Osteoblast (primary cell): ENCODE results near the gene SLC22A5. TPM values are rescaled to one million over a fixed set of nuclear protein-coding genes. Genes with fewer than 3 reads are reported as not detected.

Experiments
- DNase-seq: peaks from one replicate; pipeline ENCODE4 v3.0.0; 2011; ENCODE audit warnings: low spot score, mixed read lengths; ENCODE audit not compliant: insufficient read length; ENCODE audit errors: missing footprints
- H2AFZ ChIP-seq: 2 replicates; pipeline ENCODE4 v1.6.0; 2011; ENCODE audit warnings: mild to moderate bottlenecking, low read length
- H3K27ac ChIP-seq: 2 replicates; pipeline ENCODE4 v1.5.1; 2011; ENCODE audit warnings: mild to moderate bottlenecking, low read depth, low read length, moderate library complexity
- H3K27me3 ChIP-seq: 2 replicates; pipeline ENCODE4 v1.6.0; 2012; ENCODE audit warnings: mild to moderate bottlenecking, control low read depth, inconsistent platforms, low read length, moderate library complexity; ENCODE audit not compliant: insufficient read depth
- H3K36me3 ChIP-seq: 2 replicates; pipeline ENCODE4 v1.5.1; 2011; ENCODE audit warnings: mild to moderate bottlenecking, low read length, control low read depth, moderate library complexity; ENCODE audit not compliant: insufficient read depth
- H3K4me1 ChIP-seq: 2 replicates; pipeline ENCODE4 v1.5.1; 2011; ENCODE audit warnings: mild to moderate bottlenecking, low read length, control low read depth, moderate library complexity; ENCODE audit not compliant: insufficient read depth
- H3K4me2 ChIP-seq: 2 replicates; pipeline ENCODE4 v1.6.0; 2011; ENCODE audit warnings: mild to moderate bottlenecking, low read length; ENCODE audit not compliant: insufficient read depth
- H3K4me3 ChIP-seq: fragments of 200-600 bp; sonication (generic); 3 replicates; pipeline ENCODE4 v1.5.1; 2012; ENCODE audit warnings: mild to moderate bottlenecking, low read length, inconsistent platforms; ENCODE audit not compliant: insufficient read depth
- H3K79me2 ChIP-seq: 2 replicates; pipeline ENCODE4 v1.6.0; 2012; ENCODE audit warnings: mild to moderate bottlenecking, low read length, control low read depth, inconsistent platforms; ENCODE audit not compliant: insufficient read depth
- H3K9me3 ChIP-seq: 2 replicates; pipeline ENCODE4 v1.5.1; 2011; ENCODE audit warnings: low read depth, low read length, control low read depth
- H4K20me1 ChIP-seq: 2 replicates; pipeline ENCODE4 v1.6.0; 2012; ENCODE audit warnings: mild to moderate bottlenecking, low read length, control low read depth; ENCODE audit not compliant: insufficient read depth
- CTCF ChIP-seq: IDR thresholded peaks from 2 replicates; pipeline ENCODE4 v1.5.1; 2011; ENCODE audit warnings: mild to moderate bottlenecking, low read depth, low read length, moderate library complexity; ENCODE audit errors: extremely low read depth
- total RNA-seq: library from RNA; depleted of rRNA; stranded (reverse); fragments of >200 nt; gene quantifications from 2 replicates; pipeline ENCODE4 v1.2.3, GENCODE V29; 2012

SLC22A5 gene
- total RNA-seq, 1 donor, result 5.4 TPM

- no peak overlapping the region for H3K27ac ChIP-seq
- H3K79me2 ChIP-seq, result peaks cover 6% of the 10 kb centered on the region
- H3K4me1 ChIP-seq, result peaks cover 30% of the 10 kb centered on the region
- H3K9me3 ChIP-seq, result no peaks in the 10 kb centered on the region
- no peak overlapping the region for H2AFZ ChIP-seq
- no peak for TF ChIP-seq CTCF
- no peak overlapping the region for H3K4me2 ChIP-seq
- no peaks in the 10 kb centered on the region for H3K27me3 ChIP-seq
- H4K20me1 ChIP-seq, result no peaks in the 10 kb centered on the region
- H3K36me3 ChIP-seq, result no peaks in the 10 kb centered on the region
- no peak overlapping the region for H3K4me3 ChIP-seq
- no peak for DNase-seq
Observed at GRCh38 chr5:132368186-132368585, 1.3 kb upstream of the SLC22A5 start.

- Histone ChIP-seq H3K4me3 (peak overlapping the region; percentile 85), H4K20me1 (no peaks in the 10 kb centered on the region), H3K4me2 (peak overlapping the region; percentile 83), H2AFZ (peak overlapping the region; percentile 85), H3K79me2 (peaks cover 9% of the 10 kb centered on the region), H3K27ac (peak overlapping the region; percentile 49), H3K27me3 (no peaks in the 10 kb centered on the region), H3K4me1 (peaks cover 21% of the 10 kb centered on the region), H3K36me3 (no peaks in the 10 kb centered on the region), H3K9me3 (no peaks in the 10 kb centered on the region)
- no peak for TF ChIP-seq CTCF
- no peak for DNase-seq
Observed at GRCh38 chr5:132369007-132369473, 470 bp upstream of the SLC22A5 start.

GRCh38 chr5:132370181-132370970, 866 bp downstream of the SLC22A5 start:
- peak; percentile 78 for DNase-seq
- Histone ChIP-seq H4K20me1 (no peaks in the 10 kb centered on the region), H2AFZ (peak overlapping the region; percentile 85), H3K36me3 (no peaks in the 10 kb centered on the region), H3K9me3 (no peaks in the 10 kb centered on the region), H3K4me3 (peak overlapping the region; percentile 85), H3K27me3 (no peaks in the 10 kb centered on the region), H3K27ac (no peak overlapping the region), H3K79me2 (peaks cover 9% of the 10 kb centered on the region), H3K4me2 (peak overlapping the region; percentile 83), H3K4me1 (peaks cover 10% of the 10 kb centered on the region)
- TF ChIP-seq CTCF, result no peak

GRCh38 chr5:132370971-132371602, 1.6 kb downstream of the SLC22A5 start:
- Histone ChIP-seq H3K36me3 (no peaks in the 10 kb centered on the region), H3K4me1 (peaks cover 10% of the 10 kb centered on the region), H3K4me3 (no peak overlapping the region), H2AFZ (no peak overlapping the region), H3K79me2 (peaks cover 9% of the 10 kb centered on the region), H3K27ac (no peak overlapping the region), H3K9me3 (no peaks in the 10 kb centered on the region), H3K4me2 (peak overlapping the region; percentile 83), H3K27me3 (no peaks in the 10 kb centered on the region), H4K20me1 (no peaks in the 10 kb centered on the region)
- TF ChIP-seq CTCF, result no peak
- no peak for DNase-seq
